Activated CD8-positive, alpha-beta memory T cell treated with anti-CD3 and anti-CD28 coated beads, Interleukin-2, amount 10 ng/mL, durations not matched to agents 7 days and 5 days (primary cell): ENCODE results near the gene RNF149. TPM values are rescaled to one million over a fixed set of nuclear protein-coding genes. Genes with fewer than 3 reads are reported as not detected.
"Not testable (repeated sequence)": the region's sequence is repeated elsewhere in the genome, so short reads cannot be mapped to it uniquely, and the experiment has no call there.

Source experiments
- ATAC-seq: fragments of 150-1000 bp; cut with Tn5 transposase; one replicate; pipeline ENCODE4 v1.10.0; 2021; ENCODE audit warnings: moderate library complexity
- CTCF ChIA-PET: fragments of 350-600 bp; sonication (Branson Sonifier 250); formaldehyde crosslinking; loops from one replicate; lab custom pipeline; 2021; ENCODE audit warnings: antibody characterized with exemption; lab: Charles Lee
- DNase-seq: peaks from one replicate; pipeline ENCODE4 v3.0.0-alpha.2; 2020
- H3K27ac Mint-ChIP-seq: one replicate; pipeline ENCODE4 v1.8.0; 2021; ENCODE audit warnings: mild to moderate bottlenecking, mixed read lengths
- H3K27me3 Mint-ChIP-seq: one replicate; pipeline ENCODE4 v1.8.0; 2021; ENCODE audit warnings: mixed read lengths
- H3K36me3 Mint-ChIP-seq: one replicate; pipeline ENCODE4 v1.8.0; 2021; ENCODE audit warnings: mild to moderate bottlenecking, mixed read lengths
- H3K4me1 Mint-ChIP-seq: one replicate; pipeline ENCODE4 v1.8.0; 2021; ENCODE audit warnings: mixed read lengths
- H3K4me3 Mint-ChIP-seq: one replicate; pipeline ENCODE4 v1.8.0; 2021; ENCODE audit warnings: mild to moderate bottlenecking, moderate library complexity, mixed read lengths
- H3K9me3 Mint-ChIP-seq: one replicate; pipeline ENCODE4 v1.8.0; 2022; ENCODE audit warnings: low read depth, mixed read lengths
- total RNA-seq, 2 experiments: library from RNA; stranded (reverse); gene quantifications; one replicate each; pipeline ENCODE4 v1.2.3, GENCODE V29; 2021

The RNF149 gene, protein sequence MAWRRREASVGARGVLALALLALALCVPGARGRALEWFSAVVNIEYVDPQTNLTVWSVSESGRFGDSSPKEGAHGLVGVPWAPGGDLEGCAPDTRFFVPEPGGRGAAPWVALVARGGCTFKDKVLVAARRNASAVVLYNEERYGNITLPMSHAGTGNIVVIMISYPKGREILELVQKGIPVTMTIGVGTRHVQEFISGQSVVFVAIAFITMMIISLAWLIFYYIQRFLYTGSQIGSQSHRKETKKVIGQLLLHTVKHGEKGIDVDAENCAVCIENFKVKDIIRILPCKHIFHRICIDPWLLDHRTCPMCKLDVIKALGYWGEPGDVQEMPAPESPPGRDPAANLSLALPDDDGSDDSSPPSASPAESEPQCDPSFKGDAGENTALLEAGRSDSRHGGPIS
- total RNA-seq, result 100 to 1,000 TPM in 1 of 2 experiments, 10 to 100 TPM in 1; 72.3 to 100 TPM

DNA sequence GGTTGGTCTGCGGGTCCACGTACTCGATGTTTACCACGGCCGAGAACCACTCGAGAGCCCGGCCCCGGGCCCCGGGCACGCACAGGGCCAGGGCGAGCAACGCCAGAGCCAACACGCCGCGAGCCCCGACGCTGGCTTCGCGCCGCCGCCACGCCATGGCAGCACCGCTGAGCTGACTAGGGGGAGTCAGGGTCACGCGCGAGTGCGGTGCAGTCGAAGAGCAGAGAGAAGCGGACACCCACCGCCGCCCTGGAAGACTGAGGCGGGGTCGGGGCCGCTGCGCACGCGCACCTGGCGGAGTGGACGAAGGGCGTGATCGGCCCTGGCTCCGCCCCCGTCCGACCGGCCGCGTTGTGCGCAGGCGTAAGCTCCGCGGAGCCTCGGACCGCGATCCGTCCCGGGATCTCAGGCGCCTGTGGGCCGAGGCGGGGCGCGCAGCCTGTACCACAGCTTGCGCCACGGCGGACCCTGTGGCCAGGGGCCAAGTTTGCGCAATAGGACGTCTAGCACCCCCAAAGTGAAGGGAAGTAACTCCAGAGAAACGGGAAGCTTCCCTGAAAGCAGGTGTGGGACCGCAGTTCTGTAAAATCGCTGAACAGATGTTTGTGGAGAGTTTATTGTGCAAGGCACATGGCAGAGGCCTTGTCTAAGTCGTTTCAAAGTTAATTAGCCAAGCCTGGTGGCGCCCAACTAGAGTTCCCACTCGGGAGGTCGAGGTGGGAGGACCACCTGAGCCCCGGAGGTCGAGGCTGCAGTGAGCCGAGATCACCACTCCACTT lies at the start of gene RNF149:
Gene RNF149, minus strand, starts transcription at position 270 of the 779 bp plus-strand sequence. Its CDS starts 113 bp downstream, at position 157.
- peaks cover 61% of the 10 kb centered on the region for H3K4me1 Mint-ChIP-seq
- peak within 1 kb of the TSS; percentile 97 for H3K27ac Mint-ChIP-seq
- no peaks in the 10 kb centered on the region for H3K9me3 Mint-ChIP-seq
- ATAC-seq (peak; percentile 75), DNase-seq (peak; percentile 92)
- no peaks in the 10 kb centered on the region for H3K27me3 Mint-ChIP-seq
- H3K4me3 Mint-ChIP-seq, result peak within 1 kb of the TSS; percentile 94
- H3K36me3 Mint-ChIP-seq, result peaks cover 32% of the 10 kb centered on the region
- CTCF ChIA-PET, result interaction anchor here (0.7 to 4.2 kb wide), 8 partner anchors 14 to 1133 kb away, joined by 3 to 39 read pairs (median 5); partner anchors contain the start of genes CNOT11 and RPL31

DNA sequence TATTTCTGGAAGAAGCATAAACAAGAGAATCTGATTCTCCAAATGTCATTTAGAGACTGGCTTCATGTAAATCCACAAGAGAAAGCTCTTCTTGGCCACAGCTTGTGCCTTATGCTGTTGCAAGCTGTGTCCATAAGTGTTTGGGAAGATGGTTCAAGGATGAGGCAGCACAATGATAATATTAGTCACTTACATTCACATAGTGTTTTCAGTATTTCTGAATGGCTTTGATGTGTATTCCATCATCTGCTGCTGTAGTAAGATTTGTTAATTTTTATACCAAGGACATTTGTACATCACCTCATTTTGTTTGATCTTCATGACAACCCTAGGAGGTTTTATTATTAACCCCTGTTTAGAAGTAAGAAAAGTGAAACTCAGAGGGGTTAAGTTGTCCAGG lies 48.9 kb upstream of the RNF149 start:
- H3K27ac Mint-ChIP-seq, result no peak overlapping the region
- H3K27me3 Mint-ChIP-seq, result peaks cover 7% of the 10 kb centered on the region
- H3K4me3 Mint-ChIP-seq, result no peak overlapping the region
- DNase-seq (no peak), ATAC-seq (no peak)
- no peaks in the 10 kb centered on the region for H3K9me3 Mint-ChIP-seq
- peaks cover 25% of the 10 kb centered on the region for H3K4me1 Mint-ChIP-seq
- H3K36me3 Mint-ChIP-seq, result no peaks in the 10 kb centered on the region
- CTCF ChIA-PET, result interaction anchor here (2.2 kb wide), 1 partner anchor 15 kb away, joined by 9 read pairs; no protein-coding TSS in a partner anchor

DNA sequence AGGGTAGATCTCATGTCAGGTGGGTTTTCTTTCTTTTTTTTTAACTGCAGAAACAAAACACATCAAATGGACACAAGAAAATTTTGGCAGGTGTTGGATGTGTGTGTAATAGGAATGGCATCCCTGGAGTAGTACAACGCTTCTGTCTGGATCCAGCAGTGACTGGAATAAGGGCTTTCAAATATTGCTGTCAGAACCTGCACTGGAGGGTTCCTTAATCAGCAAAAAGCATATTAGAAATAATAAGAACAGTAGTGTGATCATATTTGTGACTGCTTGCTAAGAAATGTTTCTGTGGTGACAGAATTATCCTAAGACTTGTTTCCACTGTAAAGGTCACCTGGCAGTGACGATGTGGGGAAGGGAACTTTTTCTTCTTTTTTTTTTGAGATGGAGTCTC lies 48.0 kb upstream of the RNF149 start:
- Mint-ChIP-seq H3K27ac (no peak overlapping the region), H3K9me3 (no peaks in the 10 kb centered on the region), H3K36me3 (no peaks in the 10 kb centered on the region), H3K27me3 (peaks cover 7% of the 10 kb centered on the region), H3K4me3 (no peak overlapping the region), H3K4me1 (peaks cover 16% of the 10 kb centered on the region)
- ATAC-seq (no peak), DNase-seq (no peak)
- CTCF ChIA-PET, result no interaction called here

DNA sequence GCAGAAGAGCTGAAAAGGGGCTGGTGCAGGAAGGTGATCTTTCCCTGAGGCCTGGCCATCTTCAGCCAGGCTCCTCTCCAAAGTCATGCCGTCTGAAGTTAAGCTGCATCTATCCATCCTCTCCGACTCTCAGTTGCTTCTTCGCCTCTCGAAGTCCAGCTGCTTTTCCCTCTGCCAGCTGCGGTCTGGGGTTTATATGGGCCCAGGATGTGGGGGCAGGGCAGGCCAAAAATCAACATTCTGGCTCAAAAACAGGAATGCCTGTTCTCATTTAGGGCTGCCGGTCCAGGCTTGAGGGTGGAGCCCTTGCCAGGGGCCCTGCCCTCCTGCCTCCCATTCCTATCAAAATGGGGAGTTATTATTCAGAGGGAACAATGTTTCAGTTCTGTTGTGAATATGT lies 47.6 kb upstream of the RNF149 start:
- no peaks in the 10 kb centered on the region for H3K9me3 Mint-ChIP-seq
- H3K27me3 Mint-ChIP-seq, result peaks cover 7% of the 10 kb centered on the region
- H3K4me1 Mint-ChIP-seq, result peaks cover 11% of the 10 kb centered on the region
- H3K4me3 Mint-ChIP-seq, result no peak overlapping the region
- no peak for ATAC-seq
- H3K36me3 Mint-ChIP-seq, result no peaks in the 10 kb centered on the region
- no peak overlapping the region for H3K27ac Mint-ChIP-seq
- CTCF ChIA-PET, result no interaction called here
- no peak for DNase-seq

DNA sequence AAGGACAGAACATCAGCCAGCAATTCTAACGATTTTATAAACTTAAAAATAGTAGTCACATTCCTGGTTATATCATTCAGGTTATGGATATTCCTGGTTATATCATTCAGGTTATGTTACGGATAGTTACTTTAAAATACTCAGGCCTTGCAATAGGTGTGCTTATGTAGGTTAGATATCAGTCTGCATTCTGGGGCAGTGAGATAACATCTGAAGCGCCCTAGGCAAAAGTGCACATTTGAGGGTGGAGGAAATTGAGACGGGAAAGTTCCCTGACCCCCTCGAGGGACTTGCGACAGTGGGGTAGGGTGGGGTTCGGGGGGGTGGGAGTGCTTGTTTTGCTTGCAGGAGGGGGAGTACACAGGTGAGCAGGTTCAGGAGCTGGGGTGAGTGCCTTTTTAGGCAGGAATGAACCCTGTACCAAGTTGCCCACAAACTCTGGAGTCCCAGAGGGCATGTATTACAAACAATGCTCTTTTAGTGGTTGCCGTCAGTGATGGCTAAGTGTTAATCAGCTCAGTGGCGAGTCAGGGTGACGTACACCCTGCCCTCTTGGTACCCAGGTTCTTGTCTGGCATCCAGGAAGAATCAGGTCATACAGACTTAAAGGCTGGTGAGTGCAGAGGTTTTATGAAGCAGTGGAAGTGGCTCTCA lies 47.0 kb upstream of the RNF149 start:
- CTCF ChIA-PET, result no interaction called here
- Mint-ChIP-seq H3K9me3 (no peaks in the 10 kb centered on the region), H3K4me1 (peaks cover 9% of the 10 kb centered on the region), H3K27ac (no peak overlapping the region), H3K36me3 (no peaks in the 10 kb centered on the region), H3K4me3 (no peak overlapping the region), H3K27me3 (peaks cover 7% of the 10 kb centered on the region)
- DNase-seq, result no peak
- no peak for ATAC-seq

DNA sequence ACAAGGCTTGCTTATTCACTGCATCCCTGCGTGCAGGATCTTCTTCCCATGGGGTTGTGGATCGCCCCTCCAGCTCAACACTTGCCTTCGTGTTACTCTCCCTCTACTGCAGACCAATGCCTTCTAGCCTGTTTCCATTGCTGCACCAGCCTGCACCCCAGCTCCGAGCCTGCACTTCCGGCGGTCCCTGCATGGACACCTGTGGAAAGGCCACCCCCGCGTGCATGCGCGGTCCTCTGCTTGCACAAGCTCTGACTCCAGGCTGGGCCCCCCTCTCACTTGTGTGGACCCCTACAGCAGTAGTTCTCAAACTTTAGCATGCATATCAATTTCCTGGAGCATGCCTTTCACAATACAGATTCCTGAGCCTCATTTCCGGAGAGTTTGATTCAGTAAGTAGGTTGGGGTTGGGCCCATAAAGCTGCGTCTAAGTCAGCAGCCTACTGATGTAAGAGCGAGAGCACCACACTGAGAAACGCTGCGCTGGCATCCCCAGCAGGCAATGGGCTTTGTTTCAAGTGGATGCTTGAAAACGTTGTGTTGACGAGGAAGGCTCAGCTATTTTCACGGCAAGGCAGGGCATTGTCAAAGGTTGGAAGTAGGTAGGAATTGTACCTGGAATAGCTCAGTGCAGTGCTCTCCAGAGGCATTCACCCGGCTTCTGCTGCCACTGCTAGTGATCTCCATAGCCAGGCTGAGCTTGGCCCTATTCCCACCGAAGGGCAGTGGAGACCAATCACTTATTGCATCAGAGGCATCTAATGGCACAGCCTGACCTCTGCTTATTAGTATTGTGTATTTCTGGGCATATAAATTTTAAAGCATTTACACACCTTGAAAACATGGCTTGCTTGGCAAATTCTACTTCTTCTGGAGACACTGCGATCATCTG lies 46.2 kb upstream of the RNF149 start:
- CTCF ChIA-PET, result interaction anchor here (4.7 kb wide), 1 partner anchor 12 kb away, joined by 27 read pairs; no protein-coding TSS in a partner anchor
- ATAC-seq, result no peak
- peaks cover 4% of the 10 kb centered on the region for H3K4me1 Mint-ChIP-seq
- no peak for DNase-seq
- no peaks in the 10 kb centered on the region for H3K36me3 Mint-ChIP-seq
- no peak overlapping the region for H3K27ac Mint-ChIP-seq
- H3K27me3 Mint-ChIP-seq, result peaks cover 7% of the 10 kb centered on the region
- no peak overlapping the region for H3K4me3 Mint-ChIP-seq
- H3K9me3 Mint-ChIP-seq, result no peaks in the 10 kb centered on the region

DNA sequence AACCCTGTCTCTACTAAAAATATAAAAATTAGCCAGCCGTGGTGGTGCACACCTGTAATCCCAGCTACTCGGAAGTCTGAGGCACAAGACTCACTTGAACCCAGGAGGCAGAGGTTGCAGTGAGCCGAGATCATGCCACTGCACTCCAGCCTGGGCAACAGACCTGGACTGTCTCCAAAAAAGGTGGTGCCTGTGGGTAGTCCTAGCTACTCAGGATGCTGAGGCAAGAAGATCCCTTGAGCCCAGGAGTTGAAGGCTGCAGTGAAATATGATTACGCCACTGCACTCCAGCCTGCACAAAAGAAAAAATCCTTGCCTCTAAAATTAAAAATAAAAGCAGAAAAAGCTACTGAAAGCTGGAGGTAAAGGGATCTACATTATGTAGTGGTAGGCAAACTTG lies 44.1 kb upstream of the RNF149 start:
- CTCF ChIA-PET, result interaction anchor here (1.2 to 4.7 kb wide), 2 partner anchors 9 to 10 kb away, joined by 5 to 27 read pairs; no protein-coding TSS in a partner anchor
- not testable (repeated sequence) for H3K4me3 Mint-ChIP-seq, H3K36me3 Mint-ChIP-seq, H3K4me1 Mint-ChIP-seq, ATAC-seq, DNase-seq, H3K27ac Mint-ChIP-seq, H3K9me3 Mint-ChIP-seq, H3K27me3 Mint-ChIP-seq

DNA sequence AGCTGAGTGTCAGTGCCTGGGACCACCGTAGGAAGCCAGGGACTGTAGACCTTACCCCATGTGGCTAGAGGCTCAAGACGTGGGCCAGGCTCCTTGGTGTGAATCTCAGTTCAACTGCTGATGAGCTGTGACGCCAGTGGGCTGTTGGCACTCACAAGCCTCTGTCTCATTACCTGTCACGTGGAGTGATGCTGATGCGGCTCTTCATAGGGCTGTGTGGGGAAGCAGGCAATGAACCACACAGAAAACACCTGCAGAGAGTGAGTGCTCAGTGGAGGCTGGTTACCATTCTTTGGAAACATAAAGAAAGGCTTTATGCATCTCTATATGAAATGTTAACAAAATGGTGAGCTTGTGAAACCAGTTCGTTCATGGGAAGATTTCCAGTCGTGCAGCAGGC lies 42.7 kb upstream of the RNF149 start:
- H3K4me1 Mint-ChIP-seq, result peaks cover 5% of the 10 kb centered on the region
- DNase-seq (no peak), ATAC-seq (no peak)
- CTCF ChIA-PET, result interaction anchor here (1.0 to 4.7 kb wide), 3 partner anchors 9 to 416 kb away, joined by 3 to 27 read pairs (median 3); no protein-coding TSS in a partner anchor
- peaks cover 7% of the 10 kb centered on the region for H3K27me3 Mint-ChIP-seq
- no peaks in the 10 kb centered on the region for H3K36me3 Mint-ChIP-seq
- H3K27ac Mint-ChIP-seq, result no peak overlapping the region
- no peaks in the 10 kb centered on the region for H3K9me3 Mint-ChIP-seq
- H3K4me3 Mint-ChIP-seq, result no peak overlapping the region

DNA sequence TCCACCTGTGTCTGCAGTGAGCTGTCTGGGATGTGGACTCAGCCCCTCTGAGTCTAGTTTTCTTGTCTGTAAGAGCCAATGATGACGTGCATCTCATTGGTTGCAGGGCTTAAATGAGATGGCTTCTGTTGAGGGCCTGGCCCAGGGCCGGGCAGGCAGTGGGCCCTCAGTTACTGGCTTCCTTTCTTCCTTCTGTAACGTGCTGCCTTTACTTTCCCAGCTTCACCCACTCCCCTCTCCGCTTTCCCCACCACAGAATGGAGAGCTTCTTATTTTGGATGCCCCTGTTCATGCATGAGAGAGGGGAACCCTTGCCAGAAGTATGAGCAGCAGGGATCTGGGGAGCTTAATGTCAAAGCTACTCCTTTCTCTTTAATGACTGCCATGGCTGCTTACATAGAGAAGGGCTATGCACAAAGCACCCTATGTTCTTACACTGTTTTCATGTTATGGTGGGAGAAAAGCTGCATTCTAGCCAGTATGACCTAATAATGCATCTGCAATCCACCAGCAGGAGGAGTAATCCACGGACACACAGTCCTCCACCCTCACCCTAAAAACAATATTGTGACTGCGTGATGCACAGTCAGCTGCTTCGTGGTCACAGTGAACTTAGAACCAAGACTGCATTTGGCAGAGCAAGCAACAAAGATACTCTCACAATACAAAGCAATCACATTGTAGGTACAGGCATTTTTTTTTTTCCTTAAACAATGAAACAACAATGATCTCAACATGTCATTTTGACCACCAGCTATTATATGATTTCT lies 41.6 kb upstream of the RNF149 start:
- ATAC-seq (no peak), DNase-seq (no peak)
- Mint-ChIP-seq H3K4me1 (peaks cover 5% of the 10 kb centered on the region), H3K9me3 (no peaks in the 10 kb centered on the region), H3K27me3 (peaks cover 7% of the 10 kb centered on the region), H3K36me3 (no peaks in the 10 kb centered on the region), H3K4me3 (no peak overlapping the region), H3K27ac (no peak overlapping the region)
- CTCF ChIA-PET, result interaction anchor here (1.1 to 4.7 kb wide), 9 partner anchors 8 to 417 kb away, joined by 3 to 27 read pairs (median 6); partner anchors contain the start of gene CREG2

DNA sequence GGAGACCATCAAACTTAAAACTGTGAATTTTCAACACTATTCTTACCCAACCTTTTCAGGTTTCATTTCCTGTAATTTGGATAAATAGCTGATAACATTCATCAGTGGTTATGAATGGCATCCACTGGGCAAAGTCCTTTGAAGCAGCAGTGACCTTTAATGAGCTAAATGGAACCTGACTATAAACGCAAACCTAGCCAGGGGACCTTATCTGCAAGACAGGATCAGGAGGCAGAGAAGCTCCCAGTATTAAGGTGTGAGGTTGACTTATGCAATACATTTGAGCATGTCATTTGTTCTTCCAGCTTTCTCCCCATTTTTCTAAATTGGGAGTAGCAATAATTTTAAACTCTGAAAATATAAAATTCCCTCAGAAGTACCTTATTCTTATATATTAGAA lies 40.4 kb upstream of the RNF149 start:
- Mint-ChIP-seq H3K4me1 (peaks cover 5% of the 10 kb centered on the region), H3K4me3 (no peak overlapping the region), H3K27me3 (peaks cover 7% of the 10 kb centered on the region), H3K9me3 (no peaks in the 10 kb centered on the region), H3K27ac (no peak overlapping the region), H3K36me3 (no peaks in the 10 kb centered on the region)
- DNase-seq (no peak), ATAC-seq (no peak)
- CTCF ChIA-PET, result interaction anchor here (1.3 to 2.8 kb wide), 6 partner anchors 10 to 70 kb away, joined by 3 to 16 read pairs (median 5); partner anchors contain the start of gene CREG2

DNA sequence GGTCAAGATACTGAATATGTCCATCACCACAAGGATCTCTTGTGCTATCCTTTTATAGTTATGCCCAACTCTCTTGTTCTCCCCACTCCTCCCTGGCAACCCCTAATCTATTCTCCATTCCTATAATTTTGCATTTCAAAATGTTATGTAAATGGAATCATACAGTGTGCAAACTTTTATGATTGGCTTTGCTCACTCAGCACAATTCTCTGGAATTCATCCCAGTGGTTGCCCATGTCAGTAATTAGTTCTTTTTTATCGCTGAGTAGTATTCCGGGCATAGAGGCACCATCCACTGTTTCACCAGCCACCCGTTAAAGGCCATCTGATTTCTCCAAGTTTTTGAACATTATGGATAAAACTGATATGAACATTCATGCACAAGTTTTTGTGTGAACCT lies 38.4 kb upstream of the RNF149 start:
- no peaks in the 10 kb centered on the region for H3K27me3 Mint-ChIP-seq
- CTCF ChIA-PET, result interaction anchor here (0.8 to 1.4 kb wide), 4 partner anchors 10 to 41 kb away, joined by 3 to 5 read pairs (median 4); partner anchors contain the start of gene CREG2
- no peaks in the 10 kb centered on the region for H3K36me3 Mint-ChIP-seq
- DNase-seq (no peak), ATAC-seq (no peak)
- no peaks in the 10 kb centered on the region for H3K9me3 Mint-ChIP-seq
- no peak overlapping the region for H3K4me3 Mint-ChIP-seq
- H3K4me1 Mint-ChIP-seq, result peaks cover 13% of the 10 kb centered on the region
- no peak overlapping the region for H3K27ac Mint-ChIP-seq
